ENCODE measurements around the gene ATF6. TPM values are rescaled to one million over a fixed set of nuclear protein-coding genes. Genes with fewer than 3 reads are reported as not detected.

The ATF6 gene
- total RNA-seq, 1 experiment from 2014 or later, result 36.5 TPM

DNA sequence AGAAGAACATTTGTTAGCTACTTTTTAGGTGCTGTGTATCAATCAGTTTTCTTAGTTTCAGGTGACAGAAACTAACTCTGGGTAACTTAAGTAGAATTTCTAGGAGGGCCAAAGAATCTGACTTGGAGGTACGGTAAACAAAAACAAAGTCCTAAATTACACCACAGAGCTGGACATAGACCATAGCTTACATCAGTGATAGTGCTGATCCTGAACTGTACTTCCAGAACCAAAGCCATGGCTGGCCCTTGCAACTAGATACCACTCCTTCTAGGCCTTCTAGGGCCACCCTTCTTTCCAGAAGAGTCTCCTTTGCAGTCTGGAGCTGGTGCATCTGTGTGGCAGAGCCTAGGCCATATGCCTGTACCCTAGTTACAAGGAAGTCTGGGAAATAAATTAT is 163.0 kb downstream of the ATF6 start:
- H3K9me3 ChIP-seq (ENCODE audit: low read length), result no peaks in the 10 kb centered on the region
- H3K27ac ChIP-seq (ENCODE audit: low read length), result no peak overlapping the region
- no peaks in the 10 kb centered on the region for H3K36me3 ChIP-seq (ENCODE audit: insufficient read depth, low read length)
- H3K4me1 ChIP-seq (ENCODE audit: low read length), result peaks cover 24% of the 10 kb centered on the region
- no peak overlapping the region for H3K4me2 ChIP-seq (ENCODE audit: low read depth, low read length, poor library complexity, severe bottlenecking)
- no peaks in the 10 kb centered on the region for H4K20me1 ChIP-seq (ENCODE audit: insufficient read depth, low read depth, low read length)
- peaks cover 5% of the 10 kb centered on the region; the same call in 1 of the 2 replicates for H3K9me2 ChIP-seq (replicated peaks; ENCODE audit: insufficient read depth, low read length)
- no peaks in the 10 kb centered on the region for H3K79me2 ChIP-seq (ENCODE audit: low read length)
- H3K4me3 ChIP-seq (ENCODE audit: low read length), result no peak overlapping the region
- DNase-seq, result no peak
- H3K27me3 ChIP-seq (ENCODE audit: low read length), result no peaks in the 10 kb centered on the region
- no peak overlapping the region for H3K9ac ChIP-seq (ENCODE audit: low read length)
- no peak overlapping the region for H2AFZ ChIP-seq (ENCODE audit: low read length)

DNA sequence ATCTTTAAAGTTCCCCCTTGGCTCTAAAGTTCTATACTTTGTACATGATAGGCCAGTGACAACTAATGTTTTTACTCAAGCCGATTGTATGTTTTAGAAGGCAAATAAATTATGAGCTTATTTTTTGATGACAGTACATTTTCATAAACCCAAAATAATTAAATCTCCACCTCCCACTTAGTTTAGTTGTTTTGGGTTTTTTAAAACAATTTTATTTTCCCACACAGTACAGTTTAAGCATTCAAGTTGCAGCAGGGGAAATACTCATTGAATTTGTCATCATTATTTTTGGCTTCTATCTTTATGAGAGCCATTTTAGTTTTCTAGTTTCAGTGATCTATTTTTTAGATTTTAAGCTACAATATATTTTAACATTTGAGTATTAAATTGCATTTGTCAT is 163.9 kb downstream of the ATF6 start:
- no peaks in the 10 kb centered on the region for H3K27me3 ChIP-seq (ENCODE audit: low read length)
- no peak overlapping the region for H3K9ac ChIP-seq (ENCODE audit: low read length)
- H3K79me2 ChIP-seq (ENCODE audit: low read length), result no peaks in the 10 kb centered on the region
- H3K4me3 ChIP-seq (ENCODE audit: low read length), result no peak overlapping the region
- no peak overlapping the region for H3K27ac ChIP-seq (ENCODE audit: low read length)
- no peaks in the 10 kb centered on the region for H4K20me1 ChIP-seq (ENCODE audit: insufficient read depth, low read depth, low read length)
- H3K4me2 ChIP-seq (ENCODE audit: low read depth, low read length, poor library complexity, severe bottlenecking), result no peak overlapping the region
- no peaks in the 10 kb centered on the region for H3K36me3 ChIP-seq (ENCODE audit: insufficient read depth, low read length)
- no peak overlapping the region for H2AFZ ChIP-seq (ENCODE audit: low read length)
- H3K9me3 ChIP-seq (ENCODE audit: low read length), result no peaks in the 10 kb centered on the region
- no peak for DNase-seq
- H3K4me1 ChIP-seq (ENCODE audit: low read length), result peaks cover 28% of the 10 kb centered on the region
- H3K9me2 ChIP-seq (replicated peaks; ENCODE audit: insufficient read depth, low read length), result peaks cover 5% of the 10 kb centered on the region; the same call in 1 of the 2 replicates

DNA sequence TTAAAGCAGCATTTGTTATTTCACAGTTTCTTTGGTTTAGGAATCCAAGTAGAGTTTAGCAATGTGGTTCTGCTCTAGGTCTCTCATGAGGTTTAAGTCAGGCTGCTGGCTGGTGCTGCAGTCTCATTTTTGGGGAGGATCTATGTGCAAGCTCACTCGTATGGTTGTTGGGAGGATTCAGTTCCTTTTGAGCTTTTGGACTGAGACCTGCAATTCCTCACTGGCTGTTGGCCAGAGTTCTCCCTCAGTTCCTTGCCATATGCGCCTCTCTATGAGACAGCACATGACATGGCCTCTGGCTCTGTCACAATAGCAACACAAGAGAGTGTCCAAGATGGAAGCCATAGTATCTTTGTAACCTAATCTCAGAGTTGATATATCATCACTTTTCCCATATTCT is 166.5 kb downstream of the ATF6 start:
- H3K9me3 ChIP-seq (ENCODE audit: low read length), result no peaks in the 10 kb centered on the region

DNA sequence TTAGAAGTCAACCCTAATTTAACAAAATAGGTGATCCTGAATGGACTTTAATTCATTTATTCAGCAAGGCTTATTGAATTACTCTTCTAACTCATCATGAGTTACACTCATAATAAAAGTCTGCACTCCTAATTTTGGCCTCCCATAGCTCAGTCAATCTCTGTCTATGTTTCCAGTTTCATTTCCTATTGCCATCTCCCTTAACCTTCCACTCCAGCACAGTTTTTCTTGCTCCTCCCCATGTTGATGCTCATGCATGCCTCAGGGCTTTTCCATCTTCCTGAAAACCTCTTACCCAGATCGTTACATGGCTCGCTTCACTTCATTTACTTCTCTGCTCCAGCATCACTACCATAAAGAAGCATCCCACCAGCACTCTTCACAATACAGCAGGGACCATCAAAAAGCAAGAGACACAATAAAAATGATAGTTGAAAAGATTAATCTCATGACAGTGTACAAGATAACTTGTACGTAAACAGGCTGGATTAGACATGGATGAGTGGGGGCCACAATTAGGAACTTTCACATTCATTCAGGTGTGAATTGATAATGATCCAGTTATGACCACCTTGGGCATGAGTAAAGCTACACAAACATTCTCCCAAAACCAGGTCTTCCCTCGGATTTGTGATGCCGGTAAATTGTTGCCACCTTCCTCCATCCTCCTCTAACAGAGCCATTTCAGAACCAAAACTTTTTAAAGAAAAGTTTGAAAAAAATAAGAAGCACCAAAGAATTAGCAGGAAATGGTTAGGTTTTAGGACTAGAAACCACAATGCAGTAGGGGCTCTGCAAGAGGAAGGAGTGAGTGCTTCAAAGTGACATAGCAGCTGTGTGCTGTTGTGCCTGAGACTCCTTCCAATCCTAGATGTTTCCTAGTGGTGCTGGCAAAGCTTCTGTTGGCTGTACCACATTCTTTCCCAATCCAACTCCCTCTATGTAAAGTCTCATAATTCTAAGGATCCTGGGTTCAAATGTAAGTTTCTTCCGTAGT is 167.8 kb downstream of the ATF6 start:
- peak overlapping the region; percentile 4; the same call in 1 of the 2 replicates for H3K27ac ChIP-seq (ENCODE audit: low read length)
- DNase-seq, result peak; percentile 77

More for the DNA sequence above, 166.5 kb downstream of the ATF6 start:
- Histone ChIP-seq H3K27ac (ENCODE audit: low read length) (no peak overlapping the region), H3K36me3 (ENCODE audit: insufficient read depth, low read length) (no peaks in the 10 kb centered on the region), H3K9ac (ENCODE audit: low read length) (no peak overlapping the region), H2AFZ (ENCODE audit: low read length) (no peak overlapping the region), H3K4me2 (ENCODE audit: low read depth, low read length, poor library complexity, severe bottlenecking) (no peak overlapping the region), H3K9me2 (replicated peaks; ENCODE audit: insufficient read depth, low read length) (no peaks in the 10 kb centered on the region), H3K4me3 (ENCODE audit: low read length) (no peak overlapping the region), H3K4me1 (ENCODE audit: low read length) (peaks cover 28% of the 10 kb centered on the region), H3K27me3 (ENCODE audit: low read length) (no peaks in the 10 kb centered on the region), H3K79me2 (ENCODE audit: low read length) (no peaks in the 10 kb centered on the region), H4K20me1 (ENCODE audit: insufficient read depth, low read depth, low read length) (no peaks in the 10 kb centered on the region)
- no peak for DNase-seq

DNA sequence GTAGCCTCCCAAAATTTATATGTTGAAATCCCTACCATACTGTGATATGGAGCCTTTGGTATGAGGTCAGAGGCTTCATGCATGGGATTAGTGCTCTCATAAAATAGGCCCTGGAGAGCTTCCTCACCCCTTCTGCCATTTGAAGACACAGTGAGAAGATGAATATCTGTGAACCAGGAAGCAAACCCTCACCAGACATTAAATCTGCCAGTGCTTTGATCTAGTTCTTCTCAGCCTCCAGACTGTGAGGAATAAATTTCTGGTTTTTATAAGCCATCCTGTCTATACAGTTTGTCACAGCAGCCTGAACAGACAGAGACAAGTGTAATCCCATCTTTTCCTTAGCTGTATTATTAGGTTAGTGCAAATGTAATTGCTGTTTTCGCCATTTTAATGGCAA is 169.1 kb downstream of the ATF6 start:
- Histone ChIP-seq H4K20me1 (ENCODE audit: insufficient read depth, low read depth, low read length) (no peaks in the 10 kb centered on the region), H3K27ac (ENCODE audit: low read length) (no peak overlapping the region), H3K9me2 (replicated peaks; ENCODE audit: insufficient read depth, low read length) (no peaks in the 10 kb centered on the region), H3K36me3 (ENCODE audit: insufficient read depth, low read length) (no peaks in the 10 kb centered on the region), H3K4me1 (ENCODE audit: low read length) (peaks cover 28% of the 10 kb centered on the region), H3K79me2 (ENCODE audit: low read length) (no peaks in the 10 kb centered on the region), H3K9me3 (ENCODE audit: low read length) (no peaks in the 10 kb centered on the region), H3K4me2 (ENCODE audit: low read depth, low read length, poor library complexity, severe bottlenecking) (no peak overlapping the region), H3K4me3 (ENCODE audit: low read length) (no peak overlapping the region), H3K9ac (ENCODE audit: low read length) (no peak overlapping the region), H3K27me3 (ENCODE audit: low read length) (no peaks in the 10 kb centered on the region), H2AFZ (ENCODE audit: low read length) (no peak overlapping the region)
- no peak for DNase-seq

More for the DNA sequence above, 167.8 kb downstream of the ATF6 start:
- peak overlapping the region; percentile 14 for H3K4me2 ChIP-seq (ENCODE audit: low read depth, low read length, poor library complexity, severe bottlenecking)
- H3K27me3 ChIP-seq (ENCODE audit: low read length), result no peaks in the 10 kb centered on the region
- peaks cover 28% of the 10 kb centered on the region for H3K4me1 ChIP-seq (ENCODE audit: low read length)
- no peaks in the 10 kb centered on the region for H3K9me3 ChIP-seq (ENCODE audit: low read length)
- no peaks in the 10 kb centered on the region for H3K79me2 ChIP-seq (ENCODE audit: low read length)
- H4K20me1 ChIP-seq (ENCODE audit: insufficient read depth, low read depth, low read length), result no peaks in the 10 kb centered on the region
- H3K36me3 ChIP-seq (ENCODE audit: insufficient read depth, low read length), result no peaks in the 10 kb centered on the region
- H2AFZ ChIP-seq (ENCODE audit: low read length), result no peak overlapping the region
- no peak overlapping the region for H3K4me3 ChIP-seq (ENCODE audit: low read length)
- no peaks in the 10 kb centered on the region for H3K9me2 ChIP-seq (replicated peaks; ENCODE audit: insufficient read depth, low read length)
- H3K9ac ChIP-seq (ENCODE audit: low read length), result no peak overlapping the region

DNA sequence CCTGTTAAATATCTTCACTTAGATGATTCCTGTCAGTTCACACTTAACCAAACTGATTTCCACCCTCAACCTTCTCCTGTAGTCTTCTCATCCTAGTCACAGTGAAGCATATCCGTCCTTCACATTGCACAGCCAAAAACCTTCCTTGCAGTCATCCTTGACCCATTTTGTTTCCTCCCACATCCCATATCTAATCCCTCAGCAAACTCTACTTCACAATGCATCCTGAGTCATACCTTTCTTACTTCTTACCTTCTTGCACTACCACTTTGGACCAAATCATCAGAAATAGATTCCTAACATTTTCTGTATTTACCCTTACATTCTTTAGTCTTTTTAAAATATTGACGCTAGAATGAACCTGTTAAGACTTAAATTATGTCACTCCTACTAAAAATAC is 170.7 kb downstream of the ATF6 start:
- H3K4me2 ChIP-seq (ENCODE audit: low read depth, low read length, poor library complexity, severe bottlenecking), result no peak overlapping the region
- H3K79me2 ChIP-seq (ENCODE audit: low read length), result no peaks in the 10 kb centered on the region
- H3K4me1 ChIP-seq (ENCODE audit: low read length), result peaks cover 28% of the 10 kb centered on the region
- H3K36me3 ChIP-seq (ENCODE audit: insufficient read depth, low read length), result no peaks in the 10 kb centered on the region
- no peaks in the 10 kb centered on the region for H3K27me3 ChIP-seq (ENCODE audit: low read length)
- H4K20me1 ChIP-seq (ENCODE audit: insufficient read depth, low read depth, low read length), result no peaks in the 10 kb centered on the region
- no peak for DNase-seq
- no peaks in the 10 kb centered on the region for H3K9me3 ChIP-seq (ENCODE audit: low read length)
- no peaks in the 10 kb centered on the region for H3K9me2 ChIP-seq (replicated peaks; ENCODE audit: insufficient read depth, low read length)
- no peak overlapping the region for H3K27ac ChIP-seq (ENCODE audit: low read length)
- H3K4me3 ChIP-seq (ENCODE audit: low read length), result no peak overlapping the region
- H2AFZ ChIP-seq (ENCODE audit: low read length), result no peak overlapping the region
- H3K9ac ChIP-seq (ENCODE audit: low read length), result no peak overlapping the region

DNA sequence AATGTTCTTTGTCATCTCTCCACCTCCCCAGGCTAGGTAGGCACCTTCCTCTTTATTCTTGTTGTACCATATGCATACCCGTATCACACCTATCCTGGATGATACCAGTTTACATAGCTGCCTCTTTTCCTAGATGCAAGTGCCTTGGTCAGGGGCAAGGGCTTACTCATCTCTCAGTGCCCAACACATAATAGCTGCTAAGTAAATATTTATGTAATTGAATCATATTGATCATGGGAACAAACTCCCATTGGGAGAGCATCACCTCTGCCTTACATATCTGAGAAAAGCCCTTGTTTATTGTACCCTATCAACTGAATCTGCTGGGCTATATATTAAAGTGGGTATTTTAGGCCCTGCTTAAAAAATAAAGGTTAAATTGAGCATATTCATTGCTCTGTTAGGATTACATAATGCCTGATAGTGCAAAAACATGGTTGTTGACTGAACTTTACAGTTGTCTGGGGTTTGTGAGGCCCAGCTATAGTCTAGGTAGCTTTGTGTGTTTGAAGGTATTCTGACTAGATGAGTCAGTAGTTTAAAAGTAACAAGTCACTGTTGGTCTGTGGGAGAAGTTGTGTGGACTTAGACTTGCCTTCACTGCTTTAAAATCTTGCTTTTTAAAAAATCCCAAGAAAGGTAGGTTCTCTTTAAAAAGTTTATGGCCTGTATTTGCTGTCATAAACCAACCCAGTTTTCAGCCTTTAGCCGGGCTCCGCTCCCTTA is 174.9 kb downstream of the ATF6 start:
- no peaks in the 10 kb centered on the region for H3K9me3 ChIP-seq (ENCODE audit: low read length)

More for the DNA sequence above, 174.9 kb downstream of the ATF6 start:
- no peaks in the 10 kb centered on the region for H3K27me3 ChIP-seq (ENCODE audit: low read length)
- no peaks in the 10 kb centered on the region for H3K4me1 ChIP-seq (ENCODE audit: low read length)
- no peak overlapping the region for H3K4me3 ChIP-seq (ENCODE audit: low read length)
- no peaks in the 10 kb centered on the region for H3K9me2 ChIP-seq (replicated peaks; ENCODE audit: insufficient read depth, low read length)
- no peak overlapping the region for H2AFZ ChIP-seq (ENCODE audit: low read length)
- no peaks in the 10 kb centered on the region for H3K79me2 ChIP-seq (ENCODE audit: low read length)
- 0 out of 2 replicates have a peak, but pooled peaks cover 3% of the 10 kb centered on the region for H3K36me3 ChIP-seq (ENCODE audit: insufficient read depth, low read length)
- no peak overlapping the region for H3K27ac ChIP-seq (ENCODE audit: low read length)
- H3K4me2 ChIP-seq (ENCODE audit: low read depth, low read length, poor library complexity, severe bottlenecking), result no peak overlapping the region
- H4K20me1 ChIP-seq (ENCODE audit: insufficient read depth, low read depth, low read length), result no peaks in the 10 kb centered on the region
- no peak overlapping the region for H3K9ac ChIP-seq (ENCODE audit: low read length)
- DNase-seq, result no peak
